ENCODE data around the gene OR2G3.
A peak's percentile ranks its signal among the peaks of the same experiment; 100 is the strongest.

The OR2G3 gene

GRCh38 chr1:247646867-247647266 is 41.5 kb downstream of the OR2G3 start:
- H3K4me3 ChIP-seq (ENCODE audit: low read depth, low read length) = no peak overlapping the region
- peak; percentile 12 for DNase-seq (ENCODE audit: low read depth)
- TF ChIP-seq POLR2A (IDR thresholded peaks at IDR 0.05; ENCODE audit: extremely low read depth, insufficient read length) (no peak), MAX (IDR thresholded peaks at IDR 0.05; ENCODE audit: low read depth, low read length) (no peak), MYC (IDR thresholded peaks at IDR 0.05; ENCODE audit: low read depth, low read length) (no peak)
- TF ChIP-seq, protein P1, sequence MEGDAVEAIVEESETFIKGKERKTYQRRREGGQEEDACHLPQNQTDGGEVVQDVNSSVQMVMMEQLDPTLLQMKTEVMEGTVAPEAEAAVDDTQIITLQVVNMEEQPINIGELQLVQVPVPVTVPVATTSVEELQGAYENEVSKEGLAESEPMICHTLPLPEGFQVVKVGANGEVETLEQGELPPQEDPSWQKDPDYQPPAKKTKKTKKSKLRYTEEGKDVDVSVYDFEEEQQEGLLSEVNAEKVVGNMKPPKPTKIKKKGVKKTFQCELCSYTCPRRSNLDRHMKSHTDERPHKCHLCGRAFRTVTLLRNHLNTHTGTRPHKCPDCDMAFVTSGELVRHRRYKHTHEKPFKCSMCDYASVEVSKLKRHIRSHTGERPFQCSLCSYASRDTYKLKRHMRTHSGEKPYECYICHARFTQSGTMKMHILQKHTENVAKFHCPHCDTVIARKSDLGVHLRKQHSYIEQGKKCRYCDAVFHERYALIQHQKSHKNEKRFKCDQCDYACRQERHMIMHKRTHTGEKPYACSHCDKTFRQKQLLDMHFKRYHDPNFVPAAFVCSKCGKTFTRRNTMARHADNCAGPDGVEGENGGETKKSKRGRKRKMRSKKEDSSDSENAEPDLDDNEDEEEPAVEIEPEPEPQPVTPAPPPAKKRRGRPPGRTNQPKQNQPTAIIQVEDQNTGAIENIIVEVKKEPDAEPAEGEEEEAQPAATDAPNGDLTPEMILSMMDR (IDR thresholded peaks at IDR 0.05; ENCODE audit: low read depth, low read length) = no peak

- TF ChIP-seq MAX (IDR thresholded peaks at IDR 0.05; ENCODE audit: low read depth, low read length) (no peak), MYC (IDR thresholded peaks at IDR 0.05; ENCODE audit: low read depth, low read length) (no peak), POLR2A (IDR thresholded peaks at IDR 0.05; ENCODE audit: extremely low read depth, insufficient read length) (no peak)
- TF ChIP-seq, protein P1 (IDR thresholded peaks at IDR 0.05; ENCODE audit: low read depth, low read length) = no peak
- no peak overlapping the region for H3K4me3 ChIP-seq (ENCODE audit: low read depth, low read length)
- no peak for DNase-seq (ENCODE audit: low read depth)
Measured at GRCh38 chr1:247647864-247648263, 42.5 kb downstream of the OR2G3 start.

- no peak for TF ChIP-seq MAX (IDR thresholded peaks at IDR 0.05; ENCODE audit: low read depth, low read length)
- TF ChIP-seq POLR2A (IDR thresholded peaks at IDR 0.05; ENCODE audit: extremely low read depth, insufficient read length) = no peak
- no peak overlapping the region for H3K4me3 ChIP-seq (ENCODE audit: low read depth, low read length)
- no peak for DNase-seq (ENCODE audit: low read depth)
Measured at GRCh38 chr1:247653040-247653439, 47.7 kb downstream of the OR2G3 start.
